HCT116 (cell line): ENCODE measurements around the gene TIE1. TPM values are rescaled to one million over a fixed set of nuclear protein-coding genes. Genes with fewer than 3 reads are reported as not detected.

ENCODE experiments used
- ATAC-seq: fragments of 200-7000 bp; cut with Tn5 transposase; 2 replicates; pipeline ENCODE4 v1.9.1; 2020; ENCODE audit warnings: mild to moderate bottlenecking, moderate library complexity
- BruUV-seq: library from RNA; stranded (reverse); fragments of 400-500 nt; replicated peaks from 2 replicates; lab custom pipeline; 2021; lab: Mats Ljungman, UMichigan
- CTCF ChIA-PET: fragments of 300-600 bp; sonication (Branson Sonifier 250); formaldehyde crosslinking; loops from one replicate; lab custom pipeline; 2021; ENCODE audit warnings: antibody characterized with exemption; lab: Charles Lee
- POLR2A ChIA-PET: fragments of 300-600, 350-600 bp; sonication (Branson Sonifier 250); formaldehyde crosslinking; loops from one replicate; lab custom pipeline; 2021; ENCODE audit warnings: antibody characterized with exemption; lab: Charles Lee
- RAD21 ChIA-PET, 2 experiments: fragments of 300-600 bp; sonication (Branson Sonifier 250); formaldehyde crosslinking; loops; one replicate each; lab custom pipeline; 2023; ENCODE audit warnings: low total read pairs in 2 of 2; ENCODE audit not compliant: uncharacterized antibody in 2 of 2, unreplicated experiment in 2 of 2, low non-redundant PET in 1 of 2; lab: Charles Lee
- DNase-seq: peaks from one replicate; pipeline ENCODE4 v3.0.0-alpha.2; 2010; ENCODE audit warnings: low read depth, low spot score
- H2AFZ ChIP-seq: fragments of 200-600 bp; shearing (Covaris generic), sonication (generic); 2 replicates; pipeline ENCODE4 v1.6.1; 2017; ENCODE audit warnings: low read depth, mixed run types, mixed read lengths, antibody characterized with exemption, low read length; ENCODE audit not compliant: poor library complexity, severe bottlenecking
- H3K27ac ChIP-seq: 2 replicates; pipeline ENCODE4 v1.5.1; 2012; ENCODE audit warnings: low read depth, low read length
- H3K27me3 ChIP-seq: fragments of 200-600 bp; sonication (generic); 2 replicates; pipeline ENCODE4 v1.6.1; 2016; ENCODE audit warnings: mixed run types, low read length, mixed read lengths; ENCODE audit not compliant: insufficient read depth
- H3K36me3 ChIP-seq, 2 experiments: fragments of 200-500 bp in 1 of 2; fragments of 200-600 bp in 1 of 2; sonication (Bioruptor generic) in 1 of 2; sonication (generic) in 1 of 2; 2 replicates each; pipeline versions ENCODE4 v1.5.1 to v1.6.1; 2014 to 2016; ENCODE audit warnings: low read length in 2 of 2, inconsistent platforms in 1 of 2, mixed read lengths in 1 of 2, mixed run types in 1 of 2; ENCODE audit not compliant: insufficient read depth in 2 of 2, control insufficient read depth in 1 of 2
- H3K4me1 ChIP-seq, 2 experiments: fragments of 200-600 bp in 1 of 2; sonication (generic) in 1 of 2; 2 replicates each; pipeline versions ENCODE4 v1.5.1 to v1.6.1; 2012 to 2017; ENCODE audit warnings: low read length in 2 of 2, inconsistent platforms in 1 of 2, mild to moderate bottlenecking in 1 of 2, mixed read lengths in 1 of 2, mixed run types in 1 of 2, moderate library complexity in 1 of 2; ENCODE audit not compliant: insufficient read depth in 2 of 2, control insufficient read depth in 1 of 2
- H3K4me2 ChIP-seq: fragments of 200-600 bp; sonication (generic); 2 replicates; pipeline ENCODE4 v1.6.1; 2017; ENCODE audit warnings: mixed run types, low read length, mixed read lengths
- H3K4me3 ChIP-seq, 2 experiments: fragments of 200-600 bp in 1 of 2; sonication (generic) in 1 of 2; replicated peaks in 1 of 2; 2 replicates each; pipeline ENCODE4 v1.5.1; 2011 to 2016; ENCODE audit warnings: low read length in 2 of 2, control low read depth in 1 of 2, low read depth in 1 of 2, mild to moderate bottlenecking in 1 of 2, mixed read lengths in 1 of 2, mixed run types in 1 of 2
- H3K79me2 ChIP-seq: fragments of 200-600 bp; sonication (generic); 2 replicates; pipeline ENCODE4 v1.6.1; 2017; ENCODE audit warnings: mild to moderate bottlenecking, mixed run types, low read length, moderate library complexity, mixed read lengths; ENCODE audit not compliant: insufficient read depth
- H3K9ac ChIP-seq: fragments of 200-600 bp; sonication (generic); 2 replicates; pipeline ENCODE4 v1.6.1; 2016; ENCODE audit warnings: low read length, mixed read lengths
- H3K9me2 ChIP-seq: fragments of 200-600 bp; sonication (generic), shearing (Covaris generic); 2 replicates; pipeline ENCODE4 v1.6.1; 2017; ENCODE audit warnings: mixed run types, mild to moderate bottlenecking, moderate library complexity; ENCODE audit not compliant: insufficient read depth
- H3K9me3 ChIP-seq, 2 experiments: fragments of 200-500 bp in 1 of 2; fragments of 200-600 bp in 1 of 2; sonication (Bioruptor generic) in 1 of 2; sonication (generic) in 1 of 2; 2 replicates each; pipeline ENCODE4 v1.6.1; 2014 to 2017; ENCODE audit warnings: low read length in 2 of 2, mixed read lengths in 2 of 2, inconsistent platforms in 1 of 2, low read depth in 1 of 2, mild to moderate bottlenecking in 1 of 2, mixed run types in 1 of 2, moderate library complexity in 1 of 2; ENCODE audit not compliant: control insufficient read depth in 1 of 2, insufficient read depth in 1 of 2
- H4K20me1 ChIP-seq: fragments of 200-600 bp; sonication (generic), shearing (Covaris generic); 2 replicates; pipeline ENCODE4 v1.6.1; 2017; ENCODE audit warnings: mixed run types, mild to moderate bottlenecking, moderate library complexity; ENCODE audit not compliant: insufficient read depth
- ATF3 ChIP-seq: IDR thresholded peaks from 2 replicates; pipeline ENCODE4 v1.6.1; 2012
- CBX3 ChIP-seq: IDR thresholded peaks from 2 replicates; pipeline ENCODE4 v1.6.1; 2012; ENCODE audit warnings: low read depth
- CEBPB ChIP-seq: IDR thresholded peaks from 2 replicates; pipeline ENCODE4 v1.6.1; 2012; ENCODE audit warnings: low read depth
- CTCF ChIP-seq, 3 experiments: fragments of 200-600 bp in 1 of 3; sonication (generic) in 1 of 3; IDR thresholded peaks in 2 of 3; conservative IDR thresholded peaks in 1 of 3; 2 replicates each; pipeline ENCODE4 v1.5.1; 2012 to 2017; ENCODE audit warnings: low read depth in 2 of 3, low read length in 2 of 3, antibody characterized with exemption in 1 of 3, borderline replicate concordance in 1 of 3, control low read depth in 1 of 3, mild to moderate bottlenecking in 1 of 3, mixed read lengths in 1 of 3, mixed run types in 1 of 3, moderate library complexity in 1 of 3; ENCODE audit not compliant: insufficient read depth in 1 of 3
- EGR1 ChIP-seq: IDR thresholded peaks from 2 replicates; pipeline ENCODE4 v1.6.1; 2012; ENCODE audit warnings: low read depth
- ELF1 ChIP-seq: IDR thresholded peaks from 2 replicates; pipeline ENCODE4 v1.6.1; 2012; ENCODE audit warnings: low read depth, borderline replicate concordance
- EZH2 ChIP-seq: fragments of 200-600 bp; sonication (generic); IDR thresholded peaks from 2 replicates; pipeline ENCODE4 v1.6.1; 2017; ENCODE audit warnings: antibody characterized with exemption, mixed run types
- JUND ChIP-seq: IDR thresholded peaks from 2 replicates; pipeline ENCODE4 v1.6.1; 2012
- POLR2AphosphoS5 ChIP-seq: IDR thresholded peaks from 2 replicates; pipeline ENCODE4 v1.6.1; 2011; ENCODE audit warnings: mild to moderate bottlenecking, low read depth, low read length, moderate library complexity
- TCF7L2 ChIP-seq: IDR thresholded peaks from 2 replicates; pipeline ENCODE4 v1.7.0; 2011; ENCODE audit warnings: borderline replicate concordance, inconsistent platforms; ENCODE audit not compliant: insufficient read depth, insufficient read length; ENCODE audit errors: extremely low read depth
- YY1 ChIP-seq: IDR thresholded peaks from 2 replicates; pipeline ENCODE4 v1.6.1; 2011; ENCODE audit warnings: low read length, low read depth, moderate library complexity, mild to moderate bottlenecking; ENCODE audit not compliant: insufficient replicate concordance; ENCODE audit errors: extremely low read depth
- ZBTB33 ChIP-seq: IDR thresholded peaks from 2 replicates; pipeline ENCODE4 v1.6.1; 2011; ENCODE audit warnings: mild to moderate bottlenecking, low read length, moderate library complexity; ENCODE audit not compliant: insufficient replicate concordance; ENCODE audit errors: extremely low read depth
- intact Hi-C: fragments of 100-400 bp; cut with micrococcal nuclease; formaldehyde crosslinking; loops from 2 replicates; pipeline ENCODE4 v1.10.0; 2022
- total RNA-seq: library from RNA; stranded (reverse); gene quantifications from one replicate; pipeline ENCODE4 v1.2.1, GENCODE V29; 2021; ENCODE audit not compliant: unreplicated experiment
- TF ChIP-seq, protein P1 (sequence below): IDR thresholded peaks from 2 replicates; pipeline ENCODE4 v1.6.1; 2012; ENCODE audit warnings: low read depth
- TF ChIP-seq, protein P2 (sequence below): IDR thresholded peaks from 2 replicates; pipeline ENCODE4 v1.6.1; 2012

TIE1 gene
- total RNA-seq, 1 experiment from 2014 or later, result not detected

DNA sequence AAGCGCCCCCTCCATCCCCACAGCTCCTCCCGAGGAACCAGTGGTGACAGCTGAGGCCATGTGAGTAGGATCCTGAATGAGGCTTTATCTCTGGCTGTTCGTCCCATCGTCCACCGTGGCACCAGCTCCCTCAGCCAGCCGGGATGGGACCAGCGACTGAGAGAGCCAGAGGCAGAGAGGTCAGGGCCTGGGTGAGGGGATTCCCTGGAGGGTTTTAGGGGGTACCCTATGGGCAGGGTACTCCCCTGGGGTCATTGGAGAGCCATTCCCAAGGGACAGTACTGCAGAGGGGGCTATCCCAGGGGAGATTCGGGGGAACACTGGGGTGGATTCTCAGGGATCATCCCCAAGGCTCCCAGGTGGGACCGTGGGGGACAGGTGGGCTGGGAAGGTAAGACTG, 28.6 kb upstream of the TIE1 start:
- Histone ChIP-seq H3K27ac (no peak overlapping the region), H3K4me3 (no peak overlapping the region), H3K27me3 (no peaks in the 10 kb centered on the region), H3K79me2 (no peaks in the 10 kb centered on the region), H3K9me2 (no peaks in the 10 kb centered on the region), H3K4me1 (peaks cover 15 to 32% of the 10 kb centered on the region in 2 experiments), H3K36me3 (no peaks in the 10 kb centered on the region), H3K4me2 (no peak overlapping the region), H3K9ac (no peak overlapping the region), H3K9me3 (no peaks in the 10 kb centered on the region), H4K20me1 (no peaks in the 10 kb centered on the region), H2AFZ (no peak overlapping the region)
- TF ChIP-seq EZH2, result no peak
- TF ChIP-seq ZBTB33, result no peak
- no peak for TF ChIP-seq JUND
- TF ChIP-seq EGR1, result no peak
- TF ChIP-seq TCF7L2, result no peak
- no peak for TF ChIP-seq ELF1
- TF ChIP-seq CEBPB, result no peak
- no peak for TF ChIP-seq YY1
- TF ChIP-seq CBX3, result no peak
- TF ChIP-seq, protein P1, sequence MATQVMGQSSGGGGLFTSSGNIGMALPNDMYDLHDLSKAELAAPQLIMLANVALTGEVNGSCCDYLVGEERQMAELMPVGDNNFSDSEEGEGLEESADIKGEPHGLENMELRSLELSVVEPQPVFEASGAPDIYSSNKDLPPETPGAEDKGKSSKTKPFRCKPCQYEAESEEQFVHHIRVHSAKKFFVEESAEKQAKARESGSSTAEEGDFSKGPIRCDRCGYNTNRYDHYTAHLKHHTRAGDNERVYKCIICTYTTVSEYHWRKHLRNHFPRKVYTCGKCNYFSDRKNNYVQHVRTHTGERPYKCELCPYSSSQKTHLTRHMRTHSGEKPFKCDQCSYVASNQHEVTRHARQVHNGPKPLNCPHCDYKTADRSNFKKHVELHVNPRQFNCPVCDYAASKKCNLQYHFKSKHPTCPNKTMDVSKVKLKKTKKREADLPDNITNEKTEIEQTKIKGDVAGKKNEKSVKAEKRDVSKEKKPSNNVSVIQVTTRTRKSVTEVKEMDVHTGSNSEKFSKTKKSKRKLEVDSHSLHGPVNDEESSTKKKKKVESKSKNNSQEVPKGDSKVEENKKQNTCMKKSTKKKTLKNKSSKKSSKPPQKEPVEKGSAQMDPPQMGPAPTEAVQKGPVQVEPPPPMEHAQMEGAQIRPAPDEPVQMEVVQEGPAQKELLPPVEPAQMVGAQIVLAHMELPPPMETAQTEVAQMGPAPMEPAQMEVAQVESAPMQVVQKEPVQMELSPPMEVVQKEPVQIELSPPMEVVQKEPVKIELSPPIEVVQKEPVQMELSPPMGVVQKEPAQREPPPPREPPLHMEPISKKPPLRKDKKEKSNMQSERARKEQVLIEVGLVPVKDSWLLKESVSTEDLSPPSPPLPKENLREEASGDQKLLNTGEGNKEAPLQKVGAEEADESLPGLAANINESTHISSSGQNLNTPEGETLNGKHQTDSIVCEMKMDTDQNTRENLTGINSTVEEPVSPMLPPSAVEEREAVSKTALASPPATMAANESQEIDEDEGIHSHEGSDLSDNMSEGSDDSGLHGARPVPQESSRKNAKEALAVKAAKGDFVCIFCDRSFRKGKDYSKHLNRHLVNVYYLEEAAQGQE, result no peak
- no peak for TF ChIP-seq ATF3
- no peak for TF ChIP-seq POLR2AphosphoS5
- TF ChIP-seq CTCF (IDR thresholded peaks at IDR 0.05 in 2 of 3, conservative IDR thresholded peaks at IDR 0.05 in 1 of 3; ENCODE audit: borderline replicate concordance in 1 of 3, insufficient read depth in 1 of 3, low read depth in 2 of 3, low read length in 2 of 3), result no peak
- TF ChIP-seq, protein P2, sequence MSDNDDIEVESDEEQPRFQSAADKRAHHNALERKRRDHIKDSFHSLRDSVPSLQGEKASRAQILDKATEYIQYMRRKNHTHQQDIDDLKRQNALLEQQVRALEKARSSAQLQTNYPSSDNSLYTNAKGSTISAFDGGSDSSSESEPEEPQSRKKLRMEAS, result no peak
- DNase-seq (no peak), ATAC-seq (no peak)
- intact Hi-C loops, result no loop called here
- no TSS peak for BruUV-seq
- ChIA-PET RAD21 (no interaction called here), POLR2A (no interaction called here), CTCF (no interaction called here)
